OCI-LY1 (cell line): Measurements from ENCODE around the gene SAPCD1.

ENCODE experiments used
- EZH2 ChIP-seq: fragments of 200-600 bp; sonication (generic), shearing (Covaris generic); IDR thresholded peaks from 2 replicates; pipeline ENCODE4 v1.8.0; 2017; ENCODE audit warnings: borderline replicate concordance, mixed run types, mild to moderate bottlenecking, antibody characterized with exemption, low read length, moderate library complexity, mixed read lengths
- TF ChIP-seq, protein P1 (sequence below): fragments of 200-600 bp; sonication (generic), shearing (Covaris generic); IDR thresholded peaks from 2 replicates; pipeline ENCODE4 v1.5.1; 2017; ENCODE audit warnings: mild to moderate bottlenecking, antibody characterized with exemption, low read length, moderate library complexity, mixed read lengths

DNA sequence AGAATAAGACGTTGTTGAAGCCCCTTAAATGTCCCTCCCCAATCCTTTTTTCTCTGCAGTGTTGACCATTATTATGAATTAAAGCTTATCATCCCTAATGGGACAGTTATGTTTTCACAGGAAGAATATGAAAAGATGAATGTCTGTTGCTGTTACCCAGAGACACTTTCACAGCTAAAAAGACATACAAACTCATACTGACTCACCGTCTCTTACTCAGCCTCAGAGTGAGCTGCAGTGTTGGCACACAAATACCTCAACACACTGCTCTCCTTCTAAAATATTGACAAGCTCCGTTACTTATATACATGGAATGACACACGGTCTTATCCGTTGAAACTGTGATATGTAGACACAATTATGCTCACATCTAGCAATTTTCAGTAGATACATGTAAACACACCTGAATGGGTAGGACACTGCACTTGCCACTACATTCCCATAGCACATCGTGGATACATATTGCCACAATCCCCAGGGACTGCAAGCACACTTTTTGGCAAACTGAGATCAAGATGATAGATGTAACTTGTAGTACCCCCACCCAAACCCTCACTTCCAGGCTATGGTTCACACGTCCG is 9.6 kb upstream of the SAPCD1 start:
- TF ChIP-seq, protein P1, sequence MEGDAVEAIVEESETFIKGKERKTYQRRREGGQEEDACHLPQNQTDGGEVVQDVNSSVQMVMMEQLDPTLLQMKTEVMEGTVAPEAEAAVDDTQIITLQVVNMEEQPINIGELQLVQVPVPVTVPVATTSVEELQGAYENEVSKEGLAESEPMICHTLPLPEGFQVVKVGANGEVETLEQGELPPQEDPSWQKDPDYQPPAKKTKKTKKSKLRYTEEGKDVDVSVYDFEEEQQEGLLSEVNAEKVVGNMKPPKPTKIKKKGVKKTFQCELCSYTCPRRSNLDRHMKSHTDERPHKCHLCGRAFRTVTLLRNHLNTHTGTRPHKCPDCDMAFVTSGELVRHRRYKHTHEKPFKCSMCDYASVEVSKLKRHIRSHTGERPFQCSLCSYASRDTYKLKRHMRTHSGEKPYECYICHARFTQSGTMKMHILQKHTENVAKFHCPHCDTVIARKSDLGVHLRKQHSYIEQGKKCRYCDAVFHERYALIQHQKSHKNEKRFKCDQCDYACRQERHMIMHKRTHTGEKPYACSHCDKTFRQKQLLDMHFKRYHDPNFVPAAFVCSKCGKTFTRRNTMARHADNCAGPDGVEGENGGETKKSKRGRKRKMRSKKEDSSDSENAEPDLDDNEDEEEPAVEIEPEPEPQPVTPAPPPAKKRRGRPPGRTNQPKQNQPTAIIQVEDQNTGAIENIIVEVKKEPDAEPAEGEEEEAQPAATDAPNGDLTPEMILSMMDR = no peak
- TF ChIP-seq EZH2 = no peak
